Activated CD4-positive, alpha-beta memory T cell treated with anti-CD3 and anti-CD28 coated beads for 36 hours (primary cell): ENCODE measurements around the gene FOXB1. TPM values are rescaled to one million over a fixed set of nuclear protein-coding genes. Genes with fewer than 3 reads are reported as not detected.

Experiments
- CTCF ChIA-PET: fragments of 350-600 bp; sonication (Branson Sonifier 250); formaldehyde crosslinking; loops from one replicate; lab custom pipeline; 2021; ENCODE audit warnings: antibody characterized with exemption, inconsistent platforms; lab: Charles Lee
- POLR2A ChIA-PET: fragments of 350-600 bp; sonication (Branson Sonifier 250); formaldehyde crosslinking; loops from one replicate; lab custom pipeline; 2021; ENCODE audit warnings: antibody characterized with exemption; lab: Charles Lee
- DNase-seq: peaks from one replicate; pipeline ENCODE4 v3.0.0-alpha.2; 2020
- H3K27ac Mint-ChIP-seq: one replicate; pipeline ENCODE4 v1.8.0; 2021; ENCODE audit warnings: mixed read lengths
- H3K27me3 Mint-ChIP-seq: one replicate; pipeline ENCODE4 v1.8.0; 2021; ENCODE audit warnings: mixed read lengths
- H3K36me3 Mint-ChIP-seq: one replicate; pipeline ENCODE4 v1.8.0; 2021; ENCODE audit warnings: mixed read lengths
- H3K4me1 Mint-ChIP-seq: one replicate; pipeline ENCODE4 v1.8.0; 2021; ENCODE audit warnings: low read depth, mixed read lengths
- H3K4me3 Mint-ChIP-seq: one replicate; pipeline ENCODE4 v1.8.0; 2021; ENCODE audit warnings: mild to moderate bottlenecking, mixed read lengths
- H3K9me3 Mint-ChIP-seq: one replicate; pipeline ENCODE4 v1.8.0; 2021; ENCODE audit warnings: mixed read lengths
- intact Hi-C: fragments of 100-400 bp; cut with micrococcal nuclease; formaldehyde crosslinking; loops from one replicate; pipeline ENCODE4 v1.15.1; 2023
- total RNA-seq, 2 experiments: library from RNA; stranded (reverse); gene quantifications; one replicate each; pipeline ENCODE4 v1.2.3, GENCODE V29; 2021

FOXB1 gene
- total RNA-seq, result 1 to 10 TPM; 1.5 to 2.0 TPM

DNA sequence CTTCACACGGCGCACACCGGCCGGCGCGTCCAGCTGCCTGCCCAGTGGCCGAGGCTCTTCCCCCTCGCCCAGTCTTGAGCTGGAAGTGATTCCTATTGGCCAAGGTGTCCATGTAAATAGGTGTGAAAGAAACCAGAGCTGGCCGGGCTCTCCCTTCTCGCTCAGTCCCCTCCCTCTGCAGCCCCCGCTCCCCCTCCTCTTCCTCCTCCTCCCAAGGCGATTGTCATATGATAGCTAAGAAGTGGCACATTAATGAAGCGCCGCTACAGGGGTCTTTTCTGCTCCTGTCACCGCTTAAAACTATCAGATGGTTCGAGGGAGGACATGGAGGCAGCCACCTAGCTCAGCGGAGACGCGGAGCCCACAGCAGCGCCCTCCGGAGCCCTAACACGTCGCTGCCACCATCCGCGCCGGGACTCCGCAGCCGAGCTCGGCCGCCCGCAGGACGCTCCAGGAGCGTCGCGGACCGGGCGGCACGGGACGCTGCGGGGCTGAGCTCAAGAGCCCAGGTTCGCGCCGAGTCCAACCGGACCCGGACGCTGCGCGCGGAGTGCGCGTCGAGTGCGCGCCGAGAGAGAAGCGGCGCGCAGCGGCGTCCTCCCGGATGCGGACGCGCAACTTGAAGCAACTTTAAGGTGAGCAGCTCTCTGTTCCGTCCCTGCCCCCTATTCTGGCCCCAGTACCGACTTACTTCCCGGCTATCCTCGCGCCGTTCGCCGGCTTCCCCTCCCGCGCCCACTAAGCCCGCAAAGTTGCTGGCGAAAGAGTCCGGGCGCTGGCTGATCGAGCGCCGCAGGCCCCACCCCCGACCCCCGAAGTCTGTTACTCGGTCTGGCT is at the start of gene FOXB1:
Gene FOXB1 (plus strand): TSS at position 303 of the 837 bp plus-strand sequence. CDS start 653 bp downstream, outside the sequence.
- Mint-ChIP-seq H3K4me3 (peak within 1 kb of the TSS; percentile 84), H3K36me3 (peaks cover 16% of the 10 kb centered on the region), H3K4me1 (peaks cover 58% of the 10 kb centered on the region), H3K27me3 (peaks cover 87% of the 10 kb centered on the region), H3K9me3 (peaks cover 3% of the 10 kb centered on the region), H3K27ac (peak within 1 kb of the TSS; percentile 66)
- DNase-seq, result peak; percentile 49
- ChIA-PET POLR2A (interaction anchor here (1.3 to 1.6 kb wide), 2 partner anchors 11 to 116 kb away, joined by 4 to 6 read pairs; no protein-coding TSS in a partner anchor), CTCF (interaction anchor here (0.5 to 4.4 kb wide), 14 partner anchors 9 to 322 kb away, joined by 3 to 34 read pairs (median 4); no protein-coding TSS in a partner anchor)
- intact Hi-C loops, result no loop called here

DNA sequence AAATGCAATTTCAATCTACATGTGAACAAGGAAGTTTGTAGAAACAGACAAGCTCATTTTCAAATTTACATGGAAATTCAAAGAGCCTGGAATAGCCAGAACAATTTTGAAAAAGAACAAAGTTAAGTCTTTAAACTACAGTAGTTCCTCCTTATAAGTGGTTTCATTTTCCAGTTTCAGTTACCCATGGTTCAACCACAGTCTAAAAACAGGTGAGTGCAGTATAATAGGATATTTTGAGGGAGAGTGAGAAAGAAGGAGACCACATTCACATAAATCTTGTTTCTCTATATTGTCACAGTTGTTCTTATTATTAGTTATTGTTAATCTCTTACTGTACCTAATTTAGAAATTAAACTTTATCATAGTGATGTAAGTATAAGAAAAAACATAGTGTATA is 45.8 kb upstream of the FOXB1 start:
- intact Hi-C loops, result no loop called here
- ChIA-PET CTCF (no interaction called here), POLR2A (no interaction called here)
- Mint-ChIP-seq H3K27ac (no peak overlapping the region), H3K4me1 (no peaks in the 10 kb centered on the region), H3K36me3 (peaks cover 13% of the 10 kb centered on the region), H3K27me3 (peaks cover 8% of the 10 kb centered on the region), H3K9me3 (peaks cover 36% of the 10 kb centered on the region), H3K4me3 (no peak overlapping the region)
- no peak for DNase-seq

DNA sequence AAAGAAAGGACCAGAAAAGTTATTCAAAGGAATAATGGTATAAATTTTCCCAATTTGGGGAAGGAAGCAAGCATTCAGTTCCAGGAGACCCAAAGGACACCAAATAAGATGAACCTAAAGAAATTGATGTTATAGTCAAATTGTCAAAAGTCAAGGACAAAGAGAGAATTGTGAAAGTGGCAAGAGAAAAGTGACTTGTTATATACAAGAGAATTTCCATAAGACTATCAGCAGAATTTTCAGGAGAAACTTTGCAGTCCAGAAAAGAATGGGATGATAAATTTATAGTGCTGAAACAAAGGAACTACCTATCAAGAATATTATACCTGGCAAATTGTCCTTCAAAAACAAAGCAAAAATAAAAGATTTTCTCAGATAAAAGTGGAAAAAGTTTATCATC is 43.8 kb upstream of the FOXB1 start:
- no peak for DNase-seq
- H3K4me1 Mint-ChIP-seq, result no peaks in the 10 kb centered on the region
- CTCF ChIA-PET, result no interaction called here
- no peak overlapping the region for H3K4me3 Mint-ChIP-seq
- intact Hi-C loops, result no loop called here
- POLR2A ChIA-PET, result no interaction called here
- H3K36me3 Mint-ChIP-seq, result peaks cover 15% of the 10 kb centered on the region
- peaks cover 8% of the 10 kb centered on the region for H3K27me3 Mint-ChIP-seq
- H3K9me3 Mint-ChIP-seq, result peaks cover 41% of the 10 kb centered on the region
- no peak overlapping the region for H3K27ac Mint-ChIP-seq

DNA sequence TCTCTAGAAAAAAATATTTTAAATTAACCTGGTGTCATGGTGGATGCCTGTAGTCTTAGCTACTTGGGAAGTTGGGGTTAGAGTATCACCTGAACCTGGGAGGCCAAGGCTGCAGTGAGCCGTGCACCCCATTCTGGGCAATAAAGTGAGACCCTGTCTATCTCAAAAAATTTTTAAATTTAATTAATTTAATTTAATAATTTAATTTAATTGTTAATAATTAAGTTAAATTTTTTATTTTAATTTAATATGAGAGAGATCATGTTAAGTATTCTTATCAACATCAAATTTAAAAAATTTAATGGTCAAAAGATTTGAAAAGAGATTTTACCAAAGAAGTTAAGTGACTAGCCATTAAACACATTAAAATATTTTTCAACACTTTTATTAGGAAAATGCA is 40.8 kb upstream of the FOXB1 start:
- ChIA-PET CTCF (no interaction called here), POLR2A (no interaction called here)
- H3K4me3 Mint-ChIP-seq, result no peak overlapping the region
- H3K27me3 Mint-ChIP-seq, result peaks cover 5% of the 10 kb centered on the region
- DNase-seq, result no peak
- H3K36me3 Mint-ChIP-seq, result peaks cover 12% of the 10 kb centered on the region
- intact Hi-C loops, result no loop called here
- H3K4me1 Mint-ChIP-seq, result peaks cover 11% of the 10 kb centered on the region
- H3K27ac Mint-ChIP-seq, result no peak overlapping the region
- H3K9me3 Mint-ChIP-seq, result peaks cover 32% of the 10 kb centered on the region

DNA sequence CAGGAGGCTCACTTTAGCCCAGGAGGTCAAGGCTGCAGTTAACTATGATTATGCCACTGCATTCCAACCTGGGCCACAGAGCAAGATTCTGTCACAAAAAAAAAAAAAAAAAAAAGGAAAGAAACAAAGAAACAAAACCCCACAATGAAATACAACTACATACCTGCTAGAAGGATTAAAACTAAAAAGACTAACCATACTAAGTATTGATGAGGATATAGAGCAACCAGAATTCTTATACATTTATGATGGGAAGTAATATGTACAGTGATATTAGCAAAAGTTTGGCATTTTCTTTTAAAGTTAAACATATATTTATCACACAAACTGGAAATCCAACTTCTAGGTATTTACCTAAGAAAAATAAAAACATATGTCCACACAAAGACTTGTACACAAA is 40.2 kb upstream of the FOXB1 start:
- Mint-ChIP-seq H3K27me3 (peaks cover 8% of the 10 kb centered on the region), H3K36me3 (peaks cover 12% of the 10 kb centered on the region), H3K27ac (no peak overlapping the region), H3K9me3 (peaks cover 31% of the 10 kb centered on the region), H3K4me1 (peaks cover 11% of the 10 kb centered on the region), H3K4me3 (no peak overlapping the region)
- intact Hi-C loops, result no loop called here
- POLR2A ChIA-PET, result no interaction called here
- CTCF ChIA-PET, result no interaction called here
- DNase-seq, result no peak

DNA sequence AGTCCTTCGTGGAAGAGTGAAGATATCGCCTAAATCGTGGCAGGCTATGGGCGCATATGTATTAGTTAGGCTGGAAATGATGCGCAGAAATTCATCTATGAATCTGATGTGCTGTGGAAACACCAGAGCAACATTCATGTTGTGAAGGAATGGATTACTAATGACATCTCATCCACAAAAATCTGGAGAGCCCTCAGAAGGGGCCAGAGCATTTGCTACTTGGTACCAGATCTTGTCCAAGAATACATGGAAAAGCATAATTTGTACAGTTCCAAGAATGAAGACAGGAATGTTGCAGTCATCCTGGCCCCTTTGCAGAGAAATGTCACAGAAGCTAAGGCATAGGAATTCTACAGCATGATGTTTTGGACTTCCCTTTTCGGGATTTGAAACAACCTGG is 38.4 kb upstream of the FOXB1 start:
- H3K4me3 Mint-ChIP-seq, result no peak overlapping the region
- intact Hi-C loops, result no loop called here
- peaks cover 9% of the 10 kb centered on the region for H3K36me3 Mint-ChIP-seq
- no peak for DNase-seq
- no peak overlapping the region for H3K27ac Mint-ChIP-seq
- ChIA-PET CTCF (interaction anchor here (0.7 to 1.9 kb wide), 2 partner anchors 48 to 163 kb away, joined by 3 to 7 read pairs; no protein-coding TSS in a partner anchor), POLR2A (no interaction called here)
- peaks cover 16% of the 10 kb centered on the region for H3K9me3 Mint-ChIP-seq
- peaks cover 8% of the 10 kb centered on the region for H3K27me3 Mint-ChIP-seq
- peaks cover 11% of the 10 kb centered on the region for H3K4me1 Mint-ChIP-seq

DNA sequence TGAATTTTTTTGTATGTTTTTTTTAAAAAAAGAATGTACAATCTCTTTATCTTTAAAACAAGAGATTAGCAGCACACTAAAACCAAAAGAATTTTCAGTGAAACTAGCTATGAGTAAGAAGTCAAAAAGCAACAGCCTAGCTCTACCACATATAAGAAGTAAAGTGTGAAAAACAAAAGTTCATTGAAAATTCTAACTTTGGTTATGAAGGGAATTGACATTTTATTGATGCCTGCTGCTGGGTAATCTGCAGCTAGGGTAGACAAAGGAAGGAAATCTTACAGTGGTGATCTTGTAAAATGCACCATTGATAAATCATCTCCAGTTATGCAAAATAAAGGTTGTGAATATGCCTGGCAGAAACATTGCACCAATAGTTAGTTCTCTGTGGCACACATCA is 37.8 kb upstream of the FOXB1 start:
- POLR2A ChIA-PET, result no interaction called here
- no peak overlapping the region for H3K4me3 Mint-ChIP-seq
- H3K9me3 Mint-ChIP-seq, result peaks cover 13% of the 10 kb centered on the region
- DNase-seq, result no peak
- intact Hi-C loops, result no loop called here
- CTCF ChIA-PET, result interaction anchor here (0.7 to 1.9 kb wide), 2 partner anchors 49 to 162 kb away, joined by 3 to 7 read pairs; no protein-coding TSS in a partner anchor
- H3K36me3 Mint-ChIP-seq, result peaks cover 7% of the 10 kb centered on the region
- H3K27ac Mint-ChIP-seq, result no peak overlapping the region
- H3K27me3 Mint-ChIP-seq, result peaks cover 8% of the 10 kb centered on the region
- H3K4me1 Mint-ChIP-seq, result peaks cover 11% of the 10 kb centered on the region

DNA sequence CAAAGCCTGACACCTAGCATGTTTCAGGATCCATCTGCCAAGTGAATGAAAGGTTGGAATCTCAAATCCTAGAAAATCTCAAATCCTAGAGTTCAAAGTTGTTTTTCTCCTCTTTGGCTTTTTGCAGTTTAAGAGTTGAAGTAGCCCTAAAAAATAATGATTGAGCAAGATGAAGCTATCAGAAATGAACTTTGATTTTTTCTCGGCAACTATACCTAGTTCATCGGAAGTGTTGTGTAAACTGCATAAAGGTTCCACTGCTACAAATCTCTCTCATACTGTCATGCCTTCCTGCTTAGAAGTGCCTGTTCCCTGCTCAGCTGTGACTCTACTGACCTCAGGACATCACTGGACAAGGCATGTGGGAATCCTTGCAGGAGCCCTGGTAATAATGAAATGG is 35.8 kb upstream of the FOXB1 start:
- Mint-ChIP-seq H3K27ac (no peak overlapping the region), H3K4me3 (no peak overlapping the region), H3K27me3 (peaks cover 8% of the 10 kb centered on the region), H3K9me3 (peaks cover 7% of the 10 kb centered on the region), H3K36me3 (peaks cover 2% of the 10 kb centered on the region), H3K4me1 (peaks cover 11% of the 10 kb centered on the region)
- ChIA-PET CTCF (no interaction called here), POLR2A (no interaction called here)
- no peak for DNase-seq
- intact Hi-C loops, result no loop called here

DNA sequence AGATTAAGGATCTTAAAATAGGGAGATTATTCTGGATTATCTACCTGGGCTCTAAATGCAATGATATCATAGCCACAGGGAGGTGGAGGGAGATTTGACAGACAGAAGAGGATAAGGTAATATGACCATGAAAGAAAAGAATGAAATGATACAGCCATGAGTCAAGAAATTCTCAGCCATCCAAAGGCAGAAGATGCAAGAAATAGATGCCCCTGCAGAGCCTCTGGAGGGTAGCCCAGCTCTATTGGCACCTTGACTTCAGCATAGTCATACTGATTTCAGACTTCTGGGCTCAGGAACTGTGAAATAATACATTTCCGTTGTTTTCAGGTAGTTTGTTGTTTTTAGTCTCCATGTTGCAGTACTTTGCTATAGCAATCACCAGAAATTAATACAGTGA is 31.9 kb upstream of the FOXB1 start:
- Mint-ChIP-seq H3K9me3 (peaks cover 4% of the 10 kb centered on the region), H3K27ac (no peak overlapping the region), H3K4me3 (no peak overlapping the region), H3K27me3 (peaks cover 8% of the 10 kb centered on the region), H3K36me3 (no peaks in the 10 kb centered on the region), H3K4me1 (peaks cover 16% of the 10 kb centered on the region)
- CTCF ChIA-PET, result interaction anchor here (1.4 to 1.5 kb wide), 2 partner anchors 221 to 354 kb away, joined by 3 read pairs; no protein-coding TSS in a partner anchor
- DNase-seq, result no peak
- intact Hi-C loops, result no loop called here
- POLR2A ChIA-PET, result no interaction called here

DNA sequence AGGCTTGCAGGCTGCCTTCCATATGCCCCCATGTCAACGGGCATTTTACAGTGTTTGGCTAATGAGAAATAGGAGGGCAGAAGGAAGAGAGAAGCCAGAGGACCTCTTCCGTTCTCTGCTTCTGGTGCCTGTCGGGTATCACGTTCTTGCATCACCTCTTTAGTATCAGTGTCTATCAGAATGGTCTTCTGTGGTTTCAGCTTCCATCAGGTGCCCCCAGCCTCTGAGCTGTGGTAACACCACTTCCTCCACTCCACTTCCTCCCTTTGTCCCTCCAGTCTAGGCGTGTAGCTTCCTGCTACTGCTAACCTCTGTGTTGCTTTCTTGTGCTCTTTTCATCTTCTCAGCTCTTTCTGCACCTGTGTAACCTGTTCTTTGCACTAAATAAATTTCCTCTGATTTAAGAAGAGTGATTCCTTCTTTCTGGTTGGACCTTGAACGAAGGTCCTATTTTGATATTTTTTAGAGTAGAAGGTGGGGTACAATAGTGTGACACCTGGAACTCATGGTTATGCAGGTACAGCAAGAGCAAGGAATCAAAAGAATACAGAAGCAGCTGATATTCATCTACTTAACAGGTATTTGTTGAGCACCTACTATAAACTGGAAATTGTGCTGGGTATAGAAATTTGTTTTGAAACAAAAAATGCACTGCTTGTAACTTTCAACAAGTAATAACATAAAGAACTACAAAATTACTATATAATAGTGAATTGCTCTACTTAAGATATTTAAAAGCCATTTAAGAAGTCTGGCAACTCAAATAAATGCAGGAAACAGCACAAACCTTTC is 27.4 kb upstream of the FOXB1 start:
- CTCF ChIA-PET, result interaction anchor here (1.1 kb wide), 1 partner anchor 9 kb away, joined by 3 read pairs; no protein-coding TSS in a partner anchor
- peak overlapping the region; percentile 37 for H3K4me3 Mint-ChIP-seq
- H3K27me3 Mint-ChIP-seq, result peaks cover 3% of the 10 kb centered on the region
- H3K36me3 Mint-ChIP-seq, result no peaks in the 10 kb centered on the region
- intact Hi-C loops, result loop anchor here (5.0 kb wide), 1 partner anchor 59 kb away; no protein-coding TSS in a partner anchor
- POLR2A ChIA-PET, result no interaction called here
- peaks cover 4% of the 10 kb centered on the region for H3K9me3 Mint-ChIP-seq
- peak overlapping the region; percentile 59 for H3K27ac Mint-ChIP-seq
- peaks cover 16% of the 10 kb centered on the region for H3K4me1 Mint-ChIP-seq
- peak; percentile 70 for DNase-seq

DNA sequence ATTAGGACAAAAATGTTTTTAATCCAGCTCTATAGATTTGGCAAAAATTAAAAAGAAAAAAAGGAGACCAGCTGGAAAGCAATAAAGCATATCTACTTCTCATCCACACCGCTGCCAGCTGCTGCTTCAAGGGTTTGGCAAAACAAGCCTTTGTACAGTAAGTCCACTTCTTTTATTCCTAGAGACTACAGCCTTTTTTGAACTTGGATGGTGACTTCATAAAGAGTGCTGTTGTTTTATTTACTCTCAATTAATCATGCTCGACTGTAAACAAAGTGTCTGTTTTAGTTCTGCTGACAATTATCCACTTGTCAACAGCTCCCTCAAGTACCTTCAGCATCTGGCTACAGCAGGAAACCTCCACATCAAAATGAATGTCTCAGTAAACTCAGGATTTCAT is 12.3 kb upstream of the FOXB1 start:
- CTCF ChIA-PET, result interaction anchor here (0.8 to 5.6 kb wide), 3 partner anchors 12 to 240 kb away, joined by 3 to 25 read pairs (median 5); partner anchors contain the start of gene FOXB1
- Mint-ChIP-seq H3K27ac (no peak overlapping the region), H3K4me3 (no peak overlapping the region), H3K36me3 (no peaks in the 10 kb centered on the region), H3K9me3 (no peaks in the 10 kb centered on the region), H3K27me3 (peaks cover 60% of the 10 kb centered on the region), H3K4me1 (peaks cover 25% of the 10 kb centered on the region)
- intact Hi-C loops, result loop anchor here (10.0 kb wide), 1 partner anchor 237 kb away; no protein-coding TSS in a partner anchor
- POLR2A ChIA-PET, result no interaction called here
- no peak for DNase-seq
